GM10266 (cell line): ENCODE measurements around the gene SRSF5.

Source experiments
- DNase-seq: peaks from one replicate; pipeline ENCODE4 v3.0.0; 2012; ENCODE audit errors: extremely low spot score
- CTCF ChIP-seq: IDR thresholded peaks from 2 replicates; pipeline ENCODE4 v1.5.1; 2012; ENCODE audit warnings: mild to moderate bottlenecking, low read depth; ENCODE audit not compliant: control insufficient read depth, insufficient read depth; ENCODE audit errors: missing control alignments

The SRSF5 gene

GRCh38 chr14:69756298-69756697 is 10.6 kb upstream of the SRSF5 start:
- no peak for DNase-seq
- TF ChIP-seq CTCF: no peak

GRCh38 chr14:69760810-69761209 is 6.1 kb upstream of the SRSF5 start:
- DNase-seq: no peak
- no peak for TF ChIP-seq CTCF

GRCh38 chr14:69763761-69764510 is 3.0 kb upstream of the SRSF5 start:
- DNase-seq: no peak
- no peak for TF ChIP-seq CTCF

GRCh38 chr14:69767369-69767999 is 542 bp downstream of the SRSF5 start:
- peak; percentile 91 for DNase-seq
- TF ChIP-seq CTCF: no peak

- no peak for DNase-seq
- TF ChIP-seq CTCF: no peak
Measured at GRCh38 chr14:69768873-69769272, 1.9 kb downstream of the SRSF5 start.

GRCh38 chr14:69769623-69770022 is 2.7 kb downstream of the SRSF5 start:
- TF ChIP-seq CTCF: no peak
- DNase-seq: no peak

- no peak for DNase-seq
- TF ChIP-seq CTCF: no peak
Measured at GRCh38 chr14:69770559-69770958, 3.6 kb downstream of the SRSF5 start.
